Activated T-helper 2 cell treated with anti-CD3 and anti-CD28 coated beads, Interferon-gamma antibody, Interleukin-2, Interleukin-4, amounts not matched to agents 10 μg/mL and 5 μg/mL and 100 μg/mL, durations not matched to agents 14 hours and 24 hours and 36 hours (primary cell): Measurements from ENCODE around the gene EIF4H. TPM values are rescaled to one million over a fixed set of nuclear protein-coding genes. Genes with fewer than 3 reads are reported as not detected.
A peak's percentile ranks its signal among the peaks of the same experiment; 100 is the strongest.
"Not testable (repeated sequence)": the region's sequence is repeated elsewhere in the genome, so short reads cannot be mapped to it uniquely, and the experiment has no call there.

Experiments
- DNase-seq: peaks from one replicate; pipeline ENCODE4 v3.0.0; 2021; ENCODE audit warnings: low spot score
- H3K27ac Mint-ChIP-seq: one replicate; pipeline ENCODE4 v1.8.0; 2021; ENCODE audit warnings: mixed read lengths
- H3K27me3 Mint-ChIP-seq: one replicate; pipeline ENCODE4 v1.8.0; 2021; ENCODE audit warnings: low read depth, mixed read lengths
- H3K36me3 Mint-ChIP-seq: one replicate; pipeline ENCODE4 v1.8.0; 2021; ENCODE audit warnings: low read depth, mixed read lengths
- H3K4me1 Mint-ChIP-seq: one replicate; pipeline ENCODE4 v1.8.0; 2021; ENCODE audit warnings: low read depth, mixed read lengths
- H3K4me3 Mint-ChIP-seq: one replicate; pipeline ENCODE4 v1.8.0; 2021; ENCODE audit warnings: low read depth, mild to moderate bottlenecking, moderate library complexity, mixed read lengths
- H3K9me3 Mint-ChIP-seq: one replicate; pipeline ENCODE4 v1.8.0; 2021; ENCODE audit warnings: mixed read lengths
- intact Hi-C: fragments of 100-400 bp; cut with micrococcal nuclease; formaldehyde crosslinking; loops from one replicate; pipeline ENCODE4 v1.15.1; 2023
- total RNA-seq: library from RNA; stranded (reverse); gene quantifications from 2 replicates; pipeline ENCODE4 v1.2.3, GENCODE V29; 2022

EIF4H gene
- total RNA-seq, 1 donor from 2014 or later, result 367 TPM

GRCh38 chr7:74214816-74215630 is 40.9 kb downstream of the EIF4H start:
- no peak for DNase-seq
- peaks cover 24% of the 10 kb centered on the region for H3K4me1 Mint-ChIP-seq
- H3K4me3 Mint-ChIP-seq, result no peak overlapping the region
- intact Hi-C loops, result no loop called here
- H3K27me3 Mint-ChIP-seq, result no peaks in the 10 kb centered on the region
- H3K27ac Mint-ChIP-seq, result peak overlapping the region; percentile 58
- no peaks in the 10 kb centered on the region for H3K9me3 Mint-ChIP-seq
- H3K36me3 Mint-ChIP-seq, result peaks cover 19% of the 10 kb centered on the region

- no peak for DNase-seq
- H3K4me3 Mint-ChIP-seq, result no peak overlapping the region
- intact Hi-C loops, result no loop called here
- H3K36me3 Mint-ChIP-seq, result peaks cover 19% of the 10 kb centered on the region
- H3K27ac Mint-ChIP-seq, result no peak overlapping the region
- H3K27me3 Mint-ChIP-seq, result no peaks in the 10 kb centered on the region
- H3K9me3 Mint-ChIP-seq, result no peaks in the 10 kb centered on the region
- peaks cover 24% of the 10 kb centered on the region for H3K4me1 Mint-ChIP-seq
These were observed 41.8 kb downstream of the EIF4H start for GRCh38 chr7:74215921-74216320.

GRCh38 chr7:74216361-74216761 is 42.2 kb downstream of the EIF4H start:
- peaks cover 19% of the 10 kb centered on the region for H3K36me3 Mint-ChIP-seq
- intact Hi-C loops, result no loop called here
- no peaks in the 10 kb centered on the region for H3K9me3 Mint-ChIP-seq
- H3K27ac Mint-ChIP-seq, result peak overlapping the region; percentile 69
- H3K27me3 Mint-ChIP-seq, result no peaks in the 10 kb centered on the region
- peaks cover 24% of the 10 kb centered on the region for H3K4me1 Mint-ChIP-seq
- no peak overlapping the region for H3K4me3 Mint-ChIP-seq
- DNase-seq, result no peak

- Mint-ChIP-seq H3K4me3 (peak overlapping the region; percentile 33), H3K27me3 (no peaks in the 10 kb centered on the region), H3K36me3 (peaks cover 16% of the 10 kb centered on the region), H3K27ac (peak overlapping the region; percentile 79), H3K9me3 (no peaks in the 10 kb centered on the region), H3K4me1 (peaks cover 21% of the 10 kb centered on the region)
- DNase-seq, result peak; percentile 22
- intact Hi-C loops, result no loop called here
These were observed 43.5 kb downstream of the EIF4H start for GRCh38 chr7:74217455-74218342.

- no peak for DNase-seq
- Mint-ChIP-seq H3K27me3 (no peaks in the 10 kb centered on the region), H3K4me3 (no peak overlapping the region), H3K36me3 (peaks cover 19% of the 10 kb centered on the region), H3K27ac (peak overlapping the region; percentile 79), H3K4me1 (peaks cover 21% of the 10 kb centered on the region), H3K9me3 (no peaks in the 10 kb centered on the region)
- intact Hi-C loops, result no loop called here
These were observed 44.2 kb downstream of the EIF4H start for GRCh38 chr7:74218343-74218698.

- Mint-ChIP-seq H3K36me3 (peaks cover 23% of the 10 kb centered on the region), H3K27ac (no peak overlapping the region), H3K9me3 (no peaks in the 10 kb centered on the region), H3K27me3 (no peaks in the 10 kb centered on the region), H3K4me1 (peaks cover 21% of the 10 kb centered on the region), H3K4me3 (no peak overlapping the region)
- intact Hi-C loops, result no loop called here
- DNase-seq, result no peak
These were observed 45.3 kb downstream of the EIF4H start for GRCh38 chr7:74219416-74219815.

- no peaks in the 10 kb centered on the region for H3K9me3 Mint-ChIP-seq
- DNase-seq, result no peak
- intact Hi-C loops, result no loop called here
- no peak overlapping the region for H3K4me3 Mint-ChIP-seq
- H3K27me3 Mint-ChIP-seq, result no peaks in the 10 kb centered on the region
- no peak overlapping the region for H3K27ac Mint-ChIP-seq
- peaks cover 24% of the 10 kb centered on the region for H3K36me3 Mint-ChIP-seq
- peaks cover 21% of the 10 kb centered on the region for H3K4me1 Mint-ChIP-seq
These were observed 46.1 kb downstream of the EIF4H start for GRCh38 chr7:74220229-74220628.

GRCh38 chr7:74221713-74222112 is 47.6 kb downstream of the EIF4H start:
- no peaks in the 10 kb centered on the region for H3K27me3 Mint-ChIP-seq
- DNase-seq, result no peak
- no peaks in the 10 kb centered on the region for H3K9me3 Mint-ChIP-seq
- H3K4me3 Mint-ChIP-seq, result no peak overlapping the region
- peaks cover 29% of the 10 kb centered on the region for H3K36me3 Mint-ChIP-seq
- intact Hi-C loops, result no loop called here
- no peak overlapping the region for H3K27ac Mint-ChIP-seq
- H3K4me1 Mint-ChIP-seq, result peaks cover 18% of the 10 kb centered on the region

GRCh38 chr7:74222851-74223710 is 48.9 kb downstream of the EIF4H start:
- no peaks in the 10 kb centered on the region for H3K9me3 Mint-ChIP-seq
- H3K4me3 Mint-ChIP-seq, result no peak overlapping the region
- intact Hi-C loops, result no loop called here
- no peaks in the 10 kb centered on the region for H3K27me3 Mint-ChIP-seq
- peak overlapping the region; percentile 43 for H3K27ac Mint-ChIP-seq
- peaks cover 27% of the 10 kb centered on the region for H3K36me3 Mint-ChIP-seq
- H3K4me1 Mint-ChIP-seq, result peaks cover 9% of the 10 kb centered on the region
- DNase-seq, result no peak

- peaks cover 25% of the 10 kb centered on the region for H3K36me3 Mint-ChIP-seq
- peaks cover 6% of the 10 kb centered on the region for H3K4me1 Mint-ChIP-seq
- intact Hi-C loops, result no loop called here
- no peak for DNase-seq
- no peaks in the 10 kb centered on the region for H3K9me3 Mint-ChIP-seq
- H3K27ac Mint-ChIP-seq, result peak overlapping the region; percentile 43
- no peaks in the 10 kb centered on the region for H3K27me3 Mint-ChIP-seq
- H3K4me3 Mint-ChIP-seq, result no peak overlapping the region
These were observed 49.8 kb downstream of the EIF4H start for GRCh38 chr7:74223711-74224510.

- Mint-ChIP-seq H3K36me3 (peaks cover 31% of the 10 kb centered on the region), H3K27ac (no peak overlapping the region), H3K9me3 (no peaks in the 10 kb centered on the region), H3K4me1 (peaks cover 6% of the 10 kb centered on the region), H3K4me3 (no peak overlapping the region), H3K27me3 (no peaks in the 10 kb centered on the region)
- intact Hi-C loops, result no loop called here
- DNase-seq, result no peak
These were observed 50.3 kb downstream of the EIF4H start for GRCh38 chr7:74224511-74224832.

GRCh38 chr7:74224907-74225306 is 50.8 kb downstream of the EIF4H start:
- H3K27me3 Mint-ChIP-seq, H3K27ac Mint-ChIP-seq, H3K4me1 Mint-ChIP-seq, H3K4me3 Mint-ChIP-seq, DNase-seq, intact Hi-C loops, H3K9me3 Mint-ChIP-seq: not testable (repeated sequence)
- H3K36me3 Mint-ChIP-seq, result peaks cover 34% of the 10 kb centered on the region
